Aorta (tissue), 5 donors: ENCODE data around the gene ZNF281. TPM values are rescaled to one million over a fixed set of nuclear protein-coding genes. Genes with fewer than 3 reads are reported as not detected.

ENCODE experiments used
- ATAC-seq: fragments of 200-7000 bp; cut with Tn5 transposase; one replicate; pipeline ENCODE4 v1.9.1; 2022; ENCODE audit warnings: moderate library complexity; ENCODE audit not compliant: low FRiP score
- DNase-seq, 2 donors: peaks; one replicate each; pipeline ENCODE4 v3.0.0-alpha.2; 2020
- H3K27ac ChIP-seq, 2 donors: one replicate each; pipeline ENCODE4 v1.5.1; 2013; ENCODE audit warnings: low read length in 2 of 2, mild to moderate bottlenecking in 2 of 2, moderate library complexity in 2 of 2, control low read depth in 1 of 2, inconsistent platforms in 1 of 2, low read depth in 1 of 2
- H3K27me3 ChIP-seq, 2 donors: one replicate each; pipeline ENCODE4 v1.6.1; 2013; ENCODE audit warnings: control low read depth in 1 of 2, low read length in 1 of 2, mild to moderate bottlenecking in 1 of 2, moderate library complexity in 1 of 2; ENCODE audit not compliant: insufficient read depth in 2 of 2, control insufficient read depth in 1 of 2
- H3K36me3 ChIP-seq, 2 donors: one replicate each; pipeline ENCODE4 v1.6.1; 2013; ENCODE audit warnings: control low read depth in 1 of 2, low read length in 1 of 2, mild to moderate bottlenecking in 1 of 2; ENCODE audit not compliant: insufficient read depth in 2 of 2, control insufficient read depth in 1 of 2
- H3K4me1 ChIP-seq, 2 donors: one replicate each; pipeline ENCODE4 v1.6.1; 2013; ENCODE audit warnings: low read length in 2 of 2, control low read depth in 1 of 2, mild to moderate bottlenecking in 1 of 2, moderate library complexity in 1 of 2; ENCODE audit not compliant: insufficient read depth in 2 of 2, control insufficient read depth in 1 of 2
- H3K4me3 ChIP-seq, 2 donors: one replicate each; pipeline ENCODE4 v1.5.1; 2013; ENCODE audit warnings: low read length in 2 of 2, control low read depth in 1 of 2, mild to moderate bottlenecking in 1 of 2
- H3K9me3 ChIP-seq: one replicate; pipeline ENCODE4 v1.6.1; 2013; ENCODE audit warnings: mild to moderate bottlenecking, low read length; ENCODE audit not compliant: control insufficient read depth
- WGBS, 2 donors: extraction: QIAGEN DNeasy Blood & Tissue Kit; methylation state at CpG; one replicate each; pipeline ENCODE4 v1.1.7; 2013; 5-methylcytosine and 5-hydroxymethylcytosine counted together
- intact Hi-C, 2 donors: fragments of 100-400 bp; cut with DNase I; formaldehyde crosslinking; loops; one replicate each; pipeline versions ENCODE4 v1.14.2 to v1.15.0; 2022
- polyA plus RNA-seq, 2 donors: library from polyadenylated mRNA; stranded (reverse); fragments of 200-250 nt; gene quantifications; one replicate each; pipeline ENCODE4 v1.2.3, GENCODE V29; 2013
- total RNA-seq, 2 donors: library from RNA; stranded (reverse); fragmentation: NEBNext Ultra II Directional; extraction: Animal tissue kit (Norgen Biotek cat#: 25700); gene quantifications; one replicate each; pipeline ENCODE4 v1.2.1, GENCODE V29; 2021
- donor health status: healthy with polysubstance abuse.
- donor health status: Bipolar disorder and iron deficiency.
- donor health status: DM: no; HTN: no; CAD: no.
- donor health status: DM: no; HTN: no; CAD: no.
- donor health status: DM: yes; HTN: yes; CAD: no.

The ZNF281 gene
- total and polyA plus RNA-seq, 4 donors: 2.1 to 13.1 (median 8.0) TPM

DNA sequence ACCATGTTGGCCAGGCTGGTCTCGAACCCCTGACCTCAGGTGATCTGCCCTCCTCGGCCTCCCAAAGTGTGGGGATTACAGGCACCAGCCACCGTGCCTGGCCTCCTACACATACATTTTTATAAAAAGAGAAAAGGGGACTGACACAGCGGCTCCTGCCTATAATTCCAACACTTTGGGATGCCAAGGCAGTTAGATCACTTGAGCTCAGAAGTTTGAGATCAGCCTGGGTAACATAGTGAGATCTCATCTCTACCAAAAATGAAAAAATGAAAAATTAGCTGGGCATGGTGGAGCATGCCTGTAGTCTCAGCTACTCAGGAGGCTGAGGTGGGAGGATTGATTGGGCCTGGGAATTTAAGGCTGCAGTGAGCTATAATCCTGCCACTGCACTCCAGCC lies 23.4 kb downstream of the ZNF281 start:
- Histone ChIP-seq H3K4me3 (no peak overlapping the region), H3K9me3 (no peaks in the 10 kb centered on the region), H3K27me3 (no peaks in the 10 kb centered on the region), H3K36me3 (no peaks in the 10 kb centered on the region), H3K4me1 (no peaks in the 10 kb centered on the region), H3K27ac (no peak overlapping the region)
- 83 to 89% methylated on average over 4 of the region's 4 CpGs for WGBS, 2 donors
- DNase-seq: no peak
- intact Hi-C loops: no loop called here
- no peak for ATAC-seq

DNA sequence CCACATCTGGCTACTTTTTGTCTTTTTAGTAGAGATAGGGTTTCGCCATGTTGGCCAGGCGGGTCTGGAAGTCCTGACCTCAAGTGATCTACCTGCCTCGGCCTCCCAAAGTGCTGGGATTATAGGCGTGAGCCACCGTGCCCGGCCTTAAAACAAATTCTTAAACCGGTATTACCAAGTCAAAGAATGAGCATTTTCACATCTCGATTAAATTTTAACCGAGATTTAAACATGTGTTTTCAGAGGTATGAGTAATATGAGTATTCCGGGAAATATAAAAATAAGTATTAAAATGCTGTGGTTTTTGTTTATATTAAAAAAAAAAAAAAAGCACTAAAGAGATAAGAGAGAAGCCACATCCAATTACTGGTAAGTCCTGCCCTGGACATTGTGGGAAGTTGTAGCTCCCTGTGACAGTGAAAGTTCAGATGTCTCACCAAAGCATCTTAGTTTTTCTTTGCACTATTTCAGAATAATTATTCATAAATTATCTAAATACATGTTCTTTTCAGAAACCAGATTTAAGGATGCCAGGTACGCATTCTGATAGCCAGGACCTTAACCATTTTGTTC lies 24.9 kb downstream of the ZNF281 start:
- no peak for DNase-seq
- ATAC-seq: no peak
- intact Hi-C loops: no loop called here
- Histone ChIP-seq H3K4me1 (no peaks in the 10 kb centered on the region), H3K4me3 (no peak overlapping the region), H3K9me3 (no peaks in the 10 kb centered on the region), H3K27me3 (no peaks in the 10 kb centered on the region), H3K36me3 (no peaks in the 10 kb centered on the region), H3K27ac (no peak overlapping the region)
- WGBS, 2 donors: 85 to 92% methylated on average over 11 of the region's 11 CpGs

DNA sequence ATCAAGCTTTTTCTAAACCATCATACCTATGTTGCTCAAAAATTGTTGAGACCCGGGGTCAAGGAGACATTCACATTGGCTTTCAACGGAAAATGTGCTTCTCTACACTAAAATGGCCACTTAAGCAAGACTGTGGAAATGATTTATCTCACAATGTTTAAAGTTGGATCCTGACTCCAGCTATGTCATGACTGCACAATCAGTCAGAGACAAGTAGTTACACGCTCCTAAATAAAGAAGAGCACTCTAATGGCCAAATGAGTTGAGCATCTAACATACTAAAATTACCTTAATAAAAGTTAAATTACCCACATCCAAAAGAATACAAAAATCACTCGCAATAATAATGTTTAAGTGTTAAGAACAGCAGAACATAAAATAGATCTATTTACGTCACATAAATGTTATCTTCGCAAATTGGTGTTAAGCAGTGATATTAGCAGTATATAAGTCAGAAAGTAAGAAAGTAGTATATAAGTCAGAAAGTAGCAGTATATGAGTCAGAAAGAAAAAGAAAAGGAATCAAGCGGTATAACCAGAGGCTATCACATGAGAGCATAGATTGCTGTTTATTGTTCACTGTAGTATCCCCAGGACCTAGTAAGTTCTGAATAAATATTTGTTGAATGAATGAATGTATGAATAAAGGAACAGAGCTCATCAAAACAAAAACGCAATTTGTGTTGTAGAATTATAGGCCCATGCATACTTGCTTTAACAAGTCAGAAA lies 28.4 kb downstream of the ZNF281 start:
- WGBS, 2 donors: 91 to 95% methylated on average over 8 of the region's 8 CpGs
- no peaks in the 10 kb centered on the region for H3K27me3 ChIP-seq
- intact Hi-C loops: no loop called here
- H3K36me3 ChIP-seq: no peaks in the 10 kb centered on the region
- H3K27ac ChIP-seq: no peak overlapping the region
- no peaks in the 10 kb centered on the region for H3K9me3 ChIP-seq
- H3K4me1 ChIP-seq: peaks cover 0 to 3% of the 10 kb centered on the region in 2 donors
- no peak overlapping the region for H3K4me3 ChIP-seq
- ATAC-seq: no peak
- DNase-seq: no peak

DNA sequence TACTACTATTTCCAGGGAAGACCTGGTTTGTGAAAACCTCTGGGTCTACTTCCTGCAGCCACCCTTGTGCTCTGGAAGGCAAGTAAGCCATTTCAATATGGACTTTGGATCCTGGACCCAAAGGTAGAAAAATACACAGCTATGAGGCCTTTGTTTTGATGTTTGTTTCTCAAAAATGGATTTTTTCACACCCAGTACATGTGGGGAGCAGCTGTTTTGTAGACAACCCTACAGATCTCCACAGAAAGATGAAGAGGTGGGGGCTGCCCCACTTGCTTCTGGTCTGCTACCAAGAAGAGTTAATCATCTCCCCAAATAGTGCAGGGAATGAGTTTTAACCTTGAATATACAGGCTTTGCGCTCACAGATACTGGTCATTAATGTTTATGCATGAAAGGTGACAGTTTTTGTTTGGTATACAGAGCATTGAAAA lies 29.2 kb downstream of the ZNF281 start:
- intact Hi-C loops: no loop called here

DNA sequence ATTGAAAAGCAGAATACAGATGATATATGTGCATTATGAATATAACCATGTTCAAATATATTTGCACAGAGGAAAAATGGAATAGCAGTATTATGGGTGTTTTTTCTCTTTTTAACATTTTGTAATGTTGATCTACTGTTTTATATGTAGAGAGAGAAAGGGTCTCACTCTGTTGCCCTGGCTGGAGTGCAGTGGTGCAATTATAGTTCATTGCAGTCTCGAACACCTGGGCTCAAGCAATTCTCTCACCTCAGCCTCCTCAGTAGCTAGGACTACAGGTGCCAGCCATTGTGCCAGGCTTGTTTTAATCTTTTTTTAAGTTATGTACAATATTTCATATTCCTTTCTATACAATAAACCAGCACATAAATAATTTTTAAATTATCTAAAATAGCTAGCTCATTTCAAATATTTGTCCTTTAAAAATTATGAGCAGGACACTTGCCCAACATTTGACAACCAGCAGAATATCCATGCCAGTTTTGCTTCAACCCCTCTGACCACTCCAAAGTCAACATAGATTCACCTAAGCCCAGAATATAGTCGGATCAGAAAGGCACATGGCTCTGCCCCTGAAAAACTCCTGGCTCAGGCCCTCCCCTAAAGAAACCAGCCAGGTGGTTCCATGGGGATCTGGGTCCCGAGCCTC lies 29.8 kb downstream of the ZNF281 start:
- H3K36me3 ChIP-seq: no peaks in the 10 kb centered on the region
- 59 to 67% methylated on average over 3 of the region's 3 CpGs for WGBS, 2 donors
- ATAC-seq (no peak), DNase-seq (no peak)
- H3K4me3 ChIP-seq: no peak overlapping the region
- H3K27ac ChIP-seq: no peak overlapping the region
- intact Hi-C loops: no loop called here
- H3K4me1 ChIP-seq: peaks cover 0 to 3% of the 10 kb centered on the region in 2 donors
- H3K9me3 ChIP-seq: no peaks in the 10 kb centered on the region
- H3K27me3 ChIP-seq: no peaks in the 10 kb centered on the region

More for the DNA sequence above, 29.2 kb downstream of the ZNF281 start:
- DNase-seq (no peak), ATAC-seq (no peak)
- H3K27me3 ChIP-seq: no peaks in the 10 kb centered on the region
- 99 to 100% methylated on average over 1 of the region's 1 CpG for WGBS, 2 donors
- H3K4me3 ChIP-seq: no peak overlapping the region
- H3K27ac ChIP-seq: no peak overlapping the region
- no peaks in the 10 kb centered on the region for H3K9me3 ChIP-seq
- no peaks in the 10 kb centered on the region for H3K36me3 ChIP-seq
- H3K4me1 ChIP-seq: peaks cover 0 to 3% of the 10 kb centered on the region in 2 donors

DNA sequence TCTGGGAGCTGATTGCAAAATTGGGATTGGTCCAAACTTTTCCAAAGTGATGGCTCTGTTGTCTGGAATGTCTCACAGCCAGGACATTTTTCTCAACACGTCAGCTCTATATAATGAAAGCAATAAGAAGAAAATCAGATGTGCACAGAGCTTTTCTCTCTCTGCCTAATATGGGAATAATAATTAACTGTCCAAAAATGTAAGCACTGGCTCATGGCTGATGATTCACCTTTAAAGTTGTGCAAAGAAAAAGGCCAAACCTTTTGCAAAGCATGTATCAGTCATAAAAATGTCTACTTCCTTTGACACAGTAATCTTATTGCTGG lies 30.4 kb downstream of the ZNF281 start:
- H3K27ac ChIP-seq: no peak overlapping the region
- intact Hi-C loops: no loop called here
- no peaks in the 10 kb centered on the region for H3K9me3 ChIP-seq
- H3K27me3 ChIP-seq: no peaks in the 10 kb centered on the region
- no peaks in the 10 kb centered on the region for H3K36me3 ChIP-seq
- WGBS, 2 donors: 0 to 9% methylated on average over 1 of the region's 1 CpG
- peak overlapping the region in 1 of 2 donors; percentile 18 for H3K4me3 ChIP-seq
- ATAC-seq: no peak
- no peak for DNase-seq
- peaks cover 0 to 3% of the 10 kb centered on the region in 2 donors for H3K4me1 ChIP-seq

DNA sequence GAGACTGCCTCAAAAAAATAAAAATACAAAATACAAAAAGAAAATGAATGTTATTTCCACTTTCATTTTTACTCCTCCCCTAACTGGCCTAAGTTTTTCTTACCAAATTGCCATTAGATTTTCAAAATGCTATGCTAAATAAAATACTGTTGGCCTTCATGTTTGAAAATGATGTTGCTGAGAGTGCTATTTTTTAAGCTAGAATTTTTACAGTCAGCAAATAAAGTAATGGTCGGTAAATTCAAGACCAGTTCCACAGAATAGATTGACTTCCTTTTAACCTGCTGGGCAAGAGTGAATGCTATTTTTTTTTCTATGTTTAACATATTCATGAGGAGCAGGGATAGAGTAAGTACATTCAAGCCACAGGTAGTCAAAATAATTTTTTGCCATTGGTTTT lies 31.7 kb downstream of the ZNF281 start:
- intact Hi-C loops: no loop called here
- no peaks in the 10 kb centered on the region for H3K27me3 ChIP-seq

DNA sequence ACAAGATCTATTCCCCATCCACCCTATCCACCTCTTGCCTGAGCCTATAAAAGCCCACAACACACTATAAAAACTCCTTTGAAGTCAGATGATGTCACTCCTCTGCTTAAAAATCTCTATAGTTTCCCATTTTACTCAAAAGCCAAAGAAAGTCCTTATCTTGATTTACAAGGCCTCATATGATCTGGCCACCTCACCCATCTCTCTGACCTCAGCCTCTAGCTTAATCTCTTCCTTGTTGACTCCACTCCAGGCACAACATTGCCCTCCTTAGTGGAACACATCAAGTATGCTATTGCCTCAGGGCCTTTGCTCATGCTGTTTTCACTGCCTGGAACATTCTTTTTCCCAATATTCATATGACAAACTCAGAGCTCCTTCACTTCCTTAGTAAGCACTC lies 33.3 kb downstream of the ZNF281 start:
- no peaks in the 10 kb centered on the region for H3K9me3 ChIP-seq
- H3K27me3 ChIP-seq: no peaks in the 10 kb centered on the region
- no peak for DNase-seq
- no peak overlapping the region for H3K4me3 ChIP-seq
- peaks cover 0 to 3% of the 10 kb centered on the region in 2 donors for H3K4me1 ChIP-seq
- no peaks in the 10 kb centered on the region for H3K36me3 ChIP-seq
- ATAC-seq: no peak
- intact Hi-C loops: no loop called here
- H3K27ac ChIP-seq: no peak overlapping the region

More for the DNA sequence above, 31.7 kb downstream of the ZNF281 start:
- no peaks in the 10 kb centered on the region for H3K9me3 ChIP-seq
- H3K27ac ChIP-seq: no peak overlapping the region
- DNase-seq (no peak), ATAC-seq (no peak)
- 66 to 87% methylated on average over 1 of the region's 1 CpG for WGBS, 2 donors
- H3K4me3 ChIP-seq: no peak overlapping the region
- peaks cover 0 to 3% of the 10 kb centered on the region in 2 donors for H3K4me1 ChIP-seq
- H3K36me3 ChIP-seq: no peaks in the 10 kb centered on the region
